ENCODE results near the gene SBNO2. TPM values are rescaled to one million over a fixed set of nuclear protein-coding genes. Genes with fewer than 3 reads are reported as not detected.

SBNO2 gene
- total RNA-seq, 1 donor from 2014 or later: 61.6 TPM

GRCh38 chr19:1166872-1167573, 7.0 kb downstream of the SBNO2 start:
- TF ChIP-seq, protein P1, sequence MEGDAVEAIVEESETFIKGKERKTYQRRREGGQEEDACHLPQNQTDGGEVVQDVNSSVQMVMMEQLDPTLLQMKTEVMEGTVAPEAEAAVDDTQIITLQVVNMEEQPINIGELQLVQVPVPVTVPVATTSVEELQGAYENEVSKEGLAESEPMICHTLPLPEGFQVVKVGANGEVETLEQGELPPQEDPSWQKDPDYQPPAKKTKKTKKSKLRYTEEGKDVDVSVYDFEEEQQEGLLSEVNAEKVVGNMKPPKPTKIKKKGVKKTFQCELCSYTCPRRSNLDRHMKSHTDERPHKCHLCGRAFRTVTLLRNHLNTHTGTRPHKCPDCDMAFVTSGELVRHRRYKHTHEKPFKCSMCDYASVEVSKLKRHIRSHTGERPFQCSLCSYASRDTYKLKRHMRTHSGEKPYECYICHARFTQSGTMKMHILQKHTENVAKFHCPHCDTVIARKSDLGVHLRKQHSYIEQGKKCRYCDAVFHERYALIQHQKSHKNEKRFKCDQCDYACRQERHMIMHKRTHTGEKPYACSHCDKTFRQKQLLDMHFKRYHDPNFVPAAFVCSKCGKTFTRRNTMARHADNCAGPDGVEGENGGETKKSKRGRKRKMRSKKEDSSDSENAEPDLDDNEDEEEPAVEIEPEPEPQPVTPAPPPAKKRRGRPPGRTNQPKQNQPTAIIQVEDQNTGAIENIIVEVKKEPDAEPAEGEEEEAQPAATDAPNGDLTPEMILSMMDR (IDR thresholded peaks at IDR 0.05): no peak
- Mint-ChIP-seq H3K27ac (ENCODE audit: unreplicated experiment) (peak overlapping the region; percentile 27), H3K4me1 (ENCODE audit: unreplicated experiment) (peaks cover 39% of the 10 kb centered on the region), H3K36me3 (ENCODE audit: unreplicated experiment) (peaks cover 2% of the 10 kb centered on the region), H3K9me3 (ENCODE audit: unreplicated experiment) (no peaks in the 10 kb centered on the region), H3K27me3 (ENCODE audit: unreplicated experiment) (no peaks in the 10 kb centered on the region), H3K4me3 (ENCODE audit: unreplicated experiment) (no peak overlapping the region)
- DNase-seq (ENCODE audit: extremely low spot score, unreplicated experiment): peak; percentile 83

- Mint-ChIP-seq H3K27me3 (ENCODE audit: unreplicated experiment) (no peaks in the 10 kb centered on the region), H3K4me3 (ENCODE audit: unreplicated experiment) (no peak overlapping the region), H3K4me1 (ENCODE audit: unreplicated experiment) (peaks cover 22% of the 10 kb centered on the region), H3K36me3 (ENCODE audit: unreplicated experiment) (peaks cover 2% of the 10 kb centered on the region), H3K9me3 (ENCODE audit: unreplicated experiment) (no peaks in the 10 kb centered on the region), H3K27ac (ENCODE audit: unreplicated experiment) (no peak overlapping the region)
- TF ChIP-seq, protein P1 (IDR thresholded peaks at IDR 0.05): no peak
- no peak for DNase-seq (ENCODE audit: extremely low spot score, unreplicated experiment)
Observed at GRCh38 chr19:1164684-1165531, 9.2 kb downstream of the SBNO2 start.

GRCh38 chr19:1163934-1164683, 10.0 kb downstream of the SBNO2 start:
- TF ChIP-seq, protein P1 (IDR thresholded peaks at IDR 0.05): no peak
- Mint-ChIP-seq H3K27ac (ENCODE audit: unreplicated experiment) (no peak overlapping the region), H3K4me3 (ENCODE audit: unreplicated experiment) (no peak overlapping the region), H3K9me3 (ENCODE audit: unreplicated experiment) (no peaks in the 10 kb centered on the region), H3K27me3 (ENCODE audit: unreplicated experiment) (no peaks in the 10 kb centered on the region), H3K36me3 (ENCODE audit: unreplicated experiment) (peaks cover 2% of the 10 kb centered on the region), H3K4me1 (ENCODE audit: unreplicated experiment) (peaks cover 15% of the 10 kb centered on the region)
- DNase-seq (ENCODE audit: extremely low spot score, unreplicated experiment): no peak

DNA sequence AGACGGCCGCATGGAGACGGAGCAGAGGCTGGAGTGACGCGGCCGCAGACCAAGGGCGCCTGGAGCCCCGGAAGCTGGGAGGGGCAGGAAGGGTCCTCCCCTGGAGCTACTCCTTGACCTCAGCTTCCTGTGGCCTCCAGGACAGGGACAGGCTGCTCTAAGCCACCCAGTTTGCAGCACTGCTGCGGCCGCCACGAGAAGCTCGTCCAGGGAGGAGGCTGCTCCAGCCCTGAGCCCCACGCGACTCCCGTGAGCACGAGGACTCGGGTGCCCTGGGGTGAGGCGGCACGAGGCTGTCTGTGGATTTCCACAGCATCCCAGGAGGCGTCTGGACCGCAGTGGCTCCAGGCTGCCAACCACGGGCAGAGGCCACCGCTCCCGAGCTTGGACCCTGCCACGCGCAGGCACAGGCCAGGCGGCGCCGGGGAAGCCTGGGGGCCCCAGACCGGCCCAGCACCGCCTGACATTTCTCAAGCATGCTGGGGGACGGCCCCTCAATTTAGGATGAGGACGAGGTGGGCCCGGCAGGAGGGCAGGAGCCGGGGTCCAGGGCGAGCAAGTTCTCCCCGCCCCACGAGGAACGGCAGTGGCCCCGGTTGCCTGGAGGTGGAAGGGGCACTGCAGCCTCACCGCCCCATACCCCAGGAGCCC, 10.7 kb downstream of the SBNO2 start:
- Mint-ChIP-seq H3K27me3 (ENCODE audit: unreplicated experiment) (no peaks in the 10 kb centered on the region), H3K27ac (ENCODE audit: unreplicated experiment) (no peak overlapping the region), H3K4me3 (ENCODE audit: unreplicated experiment) (no peak overlapping the region)

More for the DNA sequence above, 10.7 kb downstream of the SBNO2 start:
- H3K36me3 Mint-ChIP-seq (ENCODE audit: unreplicated experiment): peaks cover 2% of the 10 kb centered on the region
- H3K4me1 Mint-ChIP-seq (ENCODE audit: unreplicated experiment): peaks cover 10% of the 10 kb centered on the region
- TF ChIP-seq, protein P1 (IDR thresholded peaks at IDR 0.05): no peak
- DNase-seq (ENCODE audit: extremely low spot score, unreplicated experiment): no peak
- no peaks in the 10 kb centered on the region for H3K9me3 Mint-ChIP-seq (ENCODE audit: unreplicated experiment)

Measured in osteocyte (in vitro differentiated cells).